Hepatocyte (in vitro differentiated cells): ENCODE data around the gene PRX. TPM values are rescaled to one million over a fixed set of nuclear protein-coding genes. Genes with fewer than 3 reads are reported as not detected.

Experiments used
- DNase-seq: peaks from one replicate; pipeline ENCODE4 v3.0.0-alpha.2; 2016; ENCODE audit warnings: low spot score
- H2AFZ ChIP-seq: fragments of 200-600 bp; sonication (generic); 2 replicates; pipeline ENCODE4 v1.6.0; 2016; ENCODE audit warnings: antibody characterized with exemption, mild to moderate bottlenecking
- H3K27ac ChIP-seq: fragments of 200-600 bp; sonication (generic); 2 replicates; pipeline ENCODE4 v1.5.1; 2016; ENCODE audit warnings: mild to moderate bottlenecking
- H3K27me3 ChIP-seq: fragments of 200-600 bp; sonication (generic); 2 replicates; pipeline ENCODE4 v1.6.1; 2016
- H3K36me3 ChIP-seq: fragments of 200-600 bp; sonication (generic); replicated peaks from 2 replicates; pipeline ENCODE4 v1.5.1; 2016; ENCODE audit warnings: low read depth; ENCODE audit not compliant: insufficient read depth
- H3K4me1 ChIP-seq: fragments of 200-600 bp; sonication (generic); 2 replicates; pipeline ENCODE4 v1.5.1; 2016; ENCODE audit warnings: mild to moderate bottlenecking, moderate library complexity; ENCODE audit not compliant: insufficient read depth
- H3K4me2 ChIP-seq: fragments of 200-600 bp; sonication (generic); 2 replicates; pipeline ENCODE4 v1.6.0; 2016
- H3K4me3 ChIP-seq: fragments of 200-600 bp; sonication (generic); 2 replicates; pipeline ENCODE4 v1.5.1; 2016; ENCODE audit warnings: mild to moderate bottlenecking
- H3K79me2 ChIP-seq: fragments of 200-600 bp; sonication (generic); 2 replicates; pipeline ENCODE4 v1.6.0; 2017; ENCODE audit warnings: mild to moderate bottlenecking
- H3K9me2 ChIP-seq: fragments of 200-600 bp; sonication (generic); replicated peaks from 2 replicates; pipeline ENCODE4 v1.6.0; 2017; ENCODE audit warnings: mild to moderate bottlenecking; ENCODE audit not compliant: insufficient read depth
- H3K9me3 ChIP-seq: fragments of 200-600 bp; sonication (generic); 2 replicates; pipeline ENCODE4 v1.5.1; 2016; ENCODE audit warnings: low read depth, mild to moderate bottlenecking
- H4K20me1 ChIP-seq: fragments of 200-600 bp; sonication (generic); 2 replicates; pipeline ENCODE4 v1.6.0; 2016; ENCODE audit warnings: mild to moderate bottlenecking; ENCODE audit not compliant: insufficient read depth, poor library complexity, severe bottlenecking
- EZH2 ChIP-seq: fragments of 200-600 bp; sonication (generic); IDR thresholded peaks from 2 replicates; pipeline ENCODE4 v1.6.1; 2016; ENCODE audit warnings: antibody characterized with exemption, mild to moderate bottlenecking, borderline replicate concordance
- EZH2phosphoT487 ChIP-seq: fragments of 200-600 bp; sonication (generic); IDR thresholded peaks from one replicate; pipeline ENCODE4 v1.6.1; 2018; ENCODE audit warnings: antibody characterized with exemption, mild to moderate bottlenecking, low read depth, moderate library complexity; ENCODE audit not compliant: unreplicated experiment, severe bottlenecking
- WGBS: methylation state at CpG from one replicate; pipeline ENCODE4 v1.1.6; 2016; ENCODE audit warnings: low lambda C conversion rate; ENCODE audit errors: missing lambda C conversion rate; 5-methylcytosine and 5-hydroxymethylcytosine counted together
- polyA plus RNA-seq: library from polyadenylated mRNA; unstranded; fragments of >200 nt; fragmentation: Nextera tagmentation; extraction: Ambion mirVana; gene quantifications from 2 replicates; pipeline ENCODE4 v1.2.1, GENCODE V29; 2016
- total RNA-seq: library from RNA; depleted of rRNA; stranded (reverse); fragments of >200 nt; gene quantifications from 2 replicates; pipeline ENCODE4 v1.2.3, GENCODE V29; 2014
- TF ChIP-seq, protein P1 (sequence below): fragments of 200-600 bp; sonication (generic); IDR thresholded peaks from 2 replicates; pipeline ENCODE4 v1.5.1; 2016; ENCODE audit warnings: antibody characterized with exemption, mild to moderate bottlenecking; ENCODE audit not compliant: poor library complexity

PRX gene
- total and polyA plus RNA-seq, 2 experiments from 2014 or later: 0.80 to 1.9 TPM

DNA sequence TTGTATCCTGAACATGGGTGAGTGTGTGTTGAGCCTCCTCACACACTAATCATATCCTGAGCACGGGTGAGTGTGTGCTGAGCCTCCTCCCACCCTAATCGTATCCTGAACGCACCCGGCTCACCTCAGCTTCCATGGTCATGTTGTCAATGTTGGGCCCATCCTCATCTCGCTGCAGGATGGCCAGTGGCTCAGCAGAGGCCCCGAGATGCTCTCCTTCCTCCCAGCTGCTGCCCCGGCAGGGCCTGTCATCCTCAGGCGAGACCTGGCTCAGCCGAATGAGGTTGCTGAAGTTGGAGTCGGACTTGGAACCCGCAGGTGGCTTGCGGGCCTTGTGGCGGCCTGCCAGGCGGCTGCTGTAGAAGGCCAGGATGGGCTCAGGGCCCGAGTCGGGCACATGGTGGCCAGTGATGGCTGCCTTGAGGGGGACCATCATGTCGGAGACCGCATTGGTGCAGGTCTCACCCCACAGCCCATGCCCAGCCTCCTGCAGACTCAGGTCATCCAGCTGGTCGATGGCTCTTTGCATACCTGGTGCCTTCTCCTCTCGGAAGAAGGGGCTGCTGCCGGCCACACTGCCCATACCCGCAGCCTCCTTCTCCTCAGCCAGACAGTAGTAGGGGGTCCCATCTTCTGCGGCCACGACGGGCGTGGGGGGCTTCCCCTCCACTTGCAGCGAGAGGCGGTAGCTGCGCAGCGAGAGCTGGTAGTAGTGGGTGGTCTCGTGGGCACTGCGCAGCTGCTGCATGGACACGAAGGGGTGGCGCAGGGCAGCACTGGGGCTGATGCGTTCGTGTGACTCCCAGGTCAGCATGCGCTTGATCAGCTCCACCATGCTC, 32.8 kb downstream of the PRX start:
- H3K9me2 ChIP-seq: no peaks in the 10 kb centered on the region
- no peaks in the 10 kb centered on the region for H3K27me3 ChIP-seq
- H3K4me2 ChIP-seq: no peak overlapping the region
- no peak for TF ChIP-seq EZH2phosphoT487
- TF ChIP-seq EZH2: no peak
- TF ChIP-seq, protein P1, sequence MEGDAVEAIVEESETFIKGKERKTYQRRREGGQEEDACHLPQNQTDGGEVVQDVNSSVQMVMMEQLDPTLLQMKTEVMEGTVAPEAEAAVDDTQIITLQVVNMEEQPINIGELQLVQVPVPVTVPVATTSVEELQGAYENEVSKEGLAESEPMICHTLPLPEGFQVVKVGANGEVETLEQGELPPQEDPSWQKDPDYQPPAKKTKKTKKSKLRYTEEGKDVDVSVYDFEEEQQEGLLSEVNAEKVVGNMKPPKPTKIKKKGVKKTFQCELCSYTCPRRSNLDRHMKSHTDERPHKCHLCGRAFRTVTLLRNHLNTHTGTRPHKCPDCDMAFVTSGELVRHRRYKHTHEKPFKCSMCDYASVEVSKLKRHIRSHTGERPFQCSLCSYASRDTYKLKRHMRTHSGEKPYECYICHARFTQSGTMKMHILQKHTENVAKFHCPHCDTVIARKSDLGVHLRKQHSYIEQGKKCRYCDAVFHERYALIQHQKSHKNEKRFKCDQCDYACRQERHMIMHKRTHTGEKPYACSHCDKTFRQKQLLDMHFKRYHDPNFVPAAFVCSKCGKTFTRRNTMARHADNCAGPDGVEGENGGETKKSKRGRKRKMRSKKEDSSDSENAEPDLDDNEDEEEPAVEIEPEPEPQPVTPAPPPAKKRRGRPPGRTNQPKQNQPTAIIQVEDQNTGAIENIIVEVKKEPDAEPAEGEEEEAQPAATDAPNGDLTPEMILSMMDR: no peak
- H3K27ac ChIP-seq: no peak overlapping the region
- no peaks in the 10 kb centered on the region for H3K79me2 ChIP-seq
- no peaks in the 10 kb centered on the region for H4K20me1 ChIP-seq
- no peak overlapping the region for H2AFZ ChIP-seq
- no peaks in the 10 kb centered on the region for H3K36me3 ChIP-seq
- H3K4me3 ChIP-seq: no peak overlapping the region
- no peaks in the 10 kb centered on the region for H3K4me1 ChIP-seq
- no peak for DNase-seq
- WGBS: 93% methylated on average over 37 of the region's 37 CpGs
- no peaks in the 10 kb centered on the region for H3K9me3 ChIP-seq

DNA sequence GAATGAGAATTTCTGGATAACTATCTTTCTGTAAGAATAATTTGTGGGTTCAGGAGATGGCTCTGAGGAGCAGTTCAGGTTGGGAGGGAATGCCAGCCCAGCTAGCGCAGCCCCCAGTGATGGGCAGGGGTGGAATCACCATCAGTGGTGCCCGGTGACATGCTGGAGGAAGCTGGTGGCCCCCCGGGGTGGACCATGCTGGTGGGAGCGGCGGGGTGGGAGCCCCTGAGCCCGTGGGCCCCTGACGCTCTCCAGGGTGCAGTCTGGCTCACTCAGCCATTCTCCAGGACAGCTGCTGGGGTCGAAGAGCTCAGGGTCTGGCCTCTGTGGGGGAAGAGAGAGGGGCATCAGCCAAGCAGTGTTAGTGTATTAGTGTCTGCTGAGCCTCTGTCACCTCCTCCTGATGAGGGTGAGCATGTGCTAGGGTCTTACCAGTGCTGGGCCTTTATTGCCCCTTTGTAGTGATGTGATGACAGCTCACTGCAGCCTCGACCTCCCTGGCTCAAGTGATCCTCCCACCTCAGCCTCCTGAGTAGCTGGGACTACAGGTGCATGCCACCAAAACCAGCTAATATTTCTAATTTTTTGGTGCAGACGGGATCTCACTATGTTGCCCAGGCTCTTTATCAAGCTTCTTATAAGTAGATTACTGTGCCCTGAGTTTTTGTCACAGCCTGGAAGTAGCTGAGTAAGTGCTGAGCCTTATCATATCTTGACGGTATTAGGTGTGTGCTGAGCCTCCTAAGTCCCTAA, 33.6 kb downstream of the PRX start:
- no peak overlapping the region for H2AFZ ChIP-seq
- H3K79me2 ChIP-seq: no peaks in the 10 kb centered on the region
- H3K9me2 ChIP-seq: no peaks in the 10 kb centered on the region
- H3K27me3 ChIP-seq: no peaks in the 10 kb centered on the region
- H3K4me3 ChIP-seq: no peak overlapping the region
- H4K20me1 ChIP-seq: no peaks in the 10 kb centered on the region
- 92% methylated on average over 11 of the region's 11 CpGs for WGBS
- no peaks in the 10 kb centered on the region for H3K9me3 ChIP-seq
- no peaks in the 10 kb centered on the region for H3K36me3 ChIP-seq
- H3K27ac ChIP-seq: no peak overlapping the region
- no peak for DNase-seq
- TF ChIP-seq EZH2phosphoT487 (no peak), EZH2 (no peak)
- TF ChIP-seq, protein P1: no peak
- H3K4me1 ChIP-seq: no peaks in the 10 kb centered on the region
- H3K4me2 ChIP-seq: no peak overlapping the region

- no peaks in the 10 kb centered on the region for H3K9me3 ChIP-seq
- H4K20me1 ChIP-seq: no peaks in the 10 kb centered on the region
- H3K4me3 ChIP-seq: no peak overlapping the region
- no peaks in the 10 kb centered on the region for H3K27me3 ChIP-seq
- H3K36me3 ChIP-seq: no peaks in the 10 kb centered on the region
- no peak overlapping the region for H3K27ac ChIP-seq
- H3K9me2 ChIP-seq: no peaks in the 10 kb centered on the region
- DNase-seq: no peak
- H3K4me1 ChIP-seq: no peaks in the 10 kb centered on the region
- no peak for TF ChIP-seq EZH2phosphoT487
- TF ChIP-seq, protein P1: no peak
- no peak for TF ChIP-seq EZH2
- WGBS: 90% methylated on average over 2 of the region's 2 CpGs
- no peaks in the 10 kb centered on the region for H3K79me2 ChIP-seq
- H3K4me2 ChIP-seq: no peak overlapping the region
- no peak overlapping the region for H2AFZ ChIP-seq
Measured at GRCh38 chr19:40378509-40378908, 34.7 kb downstream of the PRX start.
